LNCaP clone FGC (cell line): ENCODE results near the gene F2RL3.

Experiments used
- DNase-seq: peaks from one replicate; pipeline ENCODE4 v3.0.0-alpha.2; 2011; ENCODE audit warnings: low read depth
- H3K4me3 ChIP-seq: 2 replicates; pipeline ENCODE4 v1.5.1; 2011; ENCODE audit warnings: mild to moderate bottlenecking, low read depth, low read length, control low read depth
- TF ChIP-seq, protein P1 (sequence below): IDR thresholded peaks from 2 replicates; pipeline ENCODE4 v1.5.1; 2012; ENCODE audit warnings: mild to moderate bottlenecking; ENCODE audit not compliant: control insufficient read depth, insufficient read depth; ENCODE audit errors: extremely low read depth

F2RL3 gene

DNA sequence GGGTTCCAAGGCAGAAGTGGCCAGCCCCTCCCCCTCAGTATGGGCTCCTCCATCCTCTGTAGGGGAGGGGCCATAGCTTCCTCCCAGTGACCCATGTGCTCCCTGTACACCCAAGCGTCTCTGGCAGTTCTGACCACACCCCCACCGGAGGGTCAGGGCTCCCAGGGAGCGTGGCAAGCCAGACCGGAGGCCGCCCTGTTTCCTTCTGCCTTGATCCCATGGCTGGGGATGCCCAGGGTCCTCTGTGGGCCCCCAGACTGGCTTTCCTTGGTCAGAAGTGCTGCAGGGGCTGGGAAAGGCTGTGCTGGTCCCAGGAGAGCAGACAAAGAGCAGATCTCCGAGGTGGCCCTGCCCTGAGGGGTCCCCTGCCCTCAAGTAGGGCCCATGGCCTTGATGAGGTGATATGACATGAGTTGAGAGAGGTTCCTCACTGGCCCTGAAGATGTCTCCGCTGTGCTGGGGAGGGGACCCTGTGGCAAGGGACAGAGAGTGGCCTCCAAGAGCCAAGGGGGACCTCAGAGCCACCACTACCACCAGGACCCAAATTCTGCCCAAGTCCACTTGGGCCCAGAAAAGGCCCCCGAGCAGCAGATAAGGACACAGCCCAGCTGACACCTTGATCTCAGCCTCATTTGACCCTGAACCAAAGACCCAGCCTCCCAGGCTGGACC lies 7.8 kb upstream of the F2RL3 start:
- H3K4me3 ChIP-seq, result no peak overlapping the region
- TF ChIP-seq, protein P1, sequence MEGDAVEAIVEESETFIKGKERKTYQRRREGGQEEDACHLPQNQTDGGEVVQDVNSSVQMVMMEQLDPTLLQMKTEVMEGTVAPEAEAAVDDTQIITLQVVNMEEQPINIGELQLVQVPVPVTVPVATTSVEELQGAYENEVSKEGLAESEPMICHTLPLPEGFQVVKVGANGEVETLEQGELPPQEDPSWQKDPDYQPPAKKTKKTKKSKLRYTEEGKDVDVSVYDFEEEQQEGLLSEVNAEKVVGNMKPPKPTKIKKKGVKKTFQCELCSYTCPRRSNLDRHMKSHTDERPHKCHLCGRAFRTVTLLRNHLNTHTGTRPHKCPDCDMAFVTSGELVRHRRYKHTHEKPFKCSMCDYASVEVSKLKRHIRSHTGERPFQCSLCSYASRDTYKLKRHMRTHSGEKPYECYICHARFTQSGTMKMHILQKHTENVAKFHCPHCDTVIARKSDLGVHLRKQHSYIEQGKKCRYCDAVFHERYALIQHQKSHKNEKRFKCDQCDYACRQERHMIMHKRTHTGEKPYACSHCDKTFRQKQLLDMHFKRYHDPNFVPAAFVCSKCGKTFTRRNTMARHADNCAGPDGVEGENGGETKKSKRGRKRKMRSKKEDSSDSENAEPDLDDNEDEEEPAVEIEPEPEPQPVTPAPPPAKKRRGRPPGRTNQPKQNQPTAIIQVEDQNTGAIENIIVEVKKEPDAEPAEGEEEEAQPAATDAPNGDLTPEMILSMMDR, result no peak

DNA sequence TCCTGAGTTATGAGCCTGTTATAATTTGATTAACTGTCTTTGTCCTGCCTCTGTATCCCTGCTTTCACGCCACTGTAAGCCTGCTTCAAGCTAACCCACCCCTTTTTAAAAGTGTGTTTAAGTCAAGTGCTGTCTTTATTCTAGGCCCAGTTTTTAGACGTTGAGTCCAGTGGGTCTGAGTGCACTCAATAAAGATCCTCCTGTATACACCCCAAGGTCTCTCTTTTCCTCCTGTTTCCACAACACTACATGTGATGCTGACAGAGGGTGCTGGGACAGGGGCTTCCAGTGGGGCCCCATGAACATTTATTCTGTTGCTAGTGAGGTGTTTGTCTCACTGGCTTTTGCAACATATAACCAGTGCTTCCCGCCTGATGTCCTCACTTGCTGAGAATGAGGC lies 6.7 kb upstream of the F2RL3 start:
- TF ChIP-seq, protein P1, result no peak

More for the DNA sequence above, 7.8 kb upstream of the F2RL3 start:
- no peak for DNase-seq

DNA sequence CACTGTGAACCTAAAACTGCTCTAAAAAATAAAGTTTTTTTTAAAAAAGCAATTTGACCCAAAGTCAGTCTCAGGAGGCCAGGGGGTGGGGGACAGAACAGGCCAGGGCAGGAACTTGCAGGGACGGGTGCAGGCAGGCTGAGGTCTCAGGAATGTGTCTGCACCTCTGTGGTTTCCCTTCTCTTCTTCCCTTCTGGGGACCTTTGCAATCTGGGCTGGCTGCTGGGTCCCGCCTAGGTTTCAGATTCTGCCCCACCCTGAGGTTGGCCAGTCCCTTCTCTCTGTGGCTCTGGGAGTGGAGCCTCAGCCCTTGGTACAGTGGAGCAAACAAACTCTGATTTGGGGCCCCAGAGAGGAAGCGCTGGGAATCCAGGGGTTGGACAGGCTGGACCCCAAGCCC lies 5.3 kb upstream of the F2RL3 start:
- TF ChIP-seq, protein P1, result no peak
- no peak overlapping the region for H3K4me3 ChIP-seq
- no peak for DNase-seq

More for the DNA sequence above, 6.7 kb upstream of the F2RL3 start:
- no peak overlapping the region for H3K4me3 ChIP-seq
- DNase-seq, result no peak

DNA sequence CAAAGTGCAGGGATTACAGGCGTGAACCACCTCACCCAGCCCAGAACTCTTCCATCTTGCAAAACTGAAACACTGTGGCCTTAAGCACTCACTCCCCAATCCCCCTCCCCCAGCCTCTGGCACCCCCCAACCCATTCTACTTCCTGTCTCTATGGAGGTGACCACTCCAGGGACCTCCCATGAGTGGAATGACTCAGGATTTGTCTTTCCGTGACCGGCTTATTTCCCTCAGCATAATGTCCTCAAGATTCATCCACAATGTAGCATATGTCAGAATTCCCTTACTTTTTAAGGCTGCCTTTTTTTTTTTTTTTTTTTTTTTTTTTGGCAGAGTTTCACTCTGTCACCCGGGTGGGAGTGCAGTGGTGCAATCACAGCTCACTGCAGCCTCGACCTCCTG lies 3.6 kb upstream of the F2RL3 start:
- no peak for DNase-seq
- TF ChIP-seq, protein P1, result no peak
- no peak overlapping the region for H3K4me3 ChIP-seq

DNA sequence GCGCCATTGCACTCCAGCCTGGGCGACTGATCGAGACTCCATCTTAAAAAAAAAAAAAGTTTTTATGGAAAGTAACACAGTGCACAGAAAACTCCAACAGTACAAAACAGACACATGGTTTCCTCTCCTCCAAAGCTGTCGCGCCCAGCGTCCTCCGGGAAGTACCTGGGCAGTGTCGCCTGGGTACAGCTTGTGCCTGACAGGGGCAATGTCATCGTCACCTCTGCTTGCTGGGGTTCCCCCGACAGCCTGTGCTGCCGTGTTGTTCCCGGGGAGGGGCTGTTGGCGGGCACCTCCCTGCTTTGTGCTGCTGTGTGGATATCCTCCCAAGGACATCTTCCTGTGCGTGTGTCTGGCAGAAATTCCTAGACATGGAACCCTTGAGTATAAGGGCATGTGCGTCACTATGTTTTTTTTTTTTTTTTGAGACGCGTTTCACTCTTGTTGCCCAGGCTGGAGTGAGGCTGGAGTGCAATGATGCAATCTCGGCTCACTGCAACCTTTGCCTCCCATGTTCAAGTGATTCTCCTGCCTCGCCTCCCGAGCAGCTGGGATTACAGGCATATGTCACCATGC lies 2.4 kb upstream of the F2RL3 start:
- H3K4me3 ChIP-seq, result no peak overlapping the region
- no peak for DNase-seq
- TF ChIP-seq, protein P1, result no peak

DNA sequence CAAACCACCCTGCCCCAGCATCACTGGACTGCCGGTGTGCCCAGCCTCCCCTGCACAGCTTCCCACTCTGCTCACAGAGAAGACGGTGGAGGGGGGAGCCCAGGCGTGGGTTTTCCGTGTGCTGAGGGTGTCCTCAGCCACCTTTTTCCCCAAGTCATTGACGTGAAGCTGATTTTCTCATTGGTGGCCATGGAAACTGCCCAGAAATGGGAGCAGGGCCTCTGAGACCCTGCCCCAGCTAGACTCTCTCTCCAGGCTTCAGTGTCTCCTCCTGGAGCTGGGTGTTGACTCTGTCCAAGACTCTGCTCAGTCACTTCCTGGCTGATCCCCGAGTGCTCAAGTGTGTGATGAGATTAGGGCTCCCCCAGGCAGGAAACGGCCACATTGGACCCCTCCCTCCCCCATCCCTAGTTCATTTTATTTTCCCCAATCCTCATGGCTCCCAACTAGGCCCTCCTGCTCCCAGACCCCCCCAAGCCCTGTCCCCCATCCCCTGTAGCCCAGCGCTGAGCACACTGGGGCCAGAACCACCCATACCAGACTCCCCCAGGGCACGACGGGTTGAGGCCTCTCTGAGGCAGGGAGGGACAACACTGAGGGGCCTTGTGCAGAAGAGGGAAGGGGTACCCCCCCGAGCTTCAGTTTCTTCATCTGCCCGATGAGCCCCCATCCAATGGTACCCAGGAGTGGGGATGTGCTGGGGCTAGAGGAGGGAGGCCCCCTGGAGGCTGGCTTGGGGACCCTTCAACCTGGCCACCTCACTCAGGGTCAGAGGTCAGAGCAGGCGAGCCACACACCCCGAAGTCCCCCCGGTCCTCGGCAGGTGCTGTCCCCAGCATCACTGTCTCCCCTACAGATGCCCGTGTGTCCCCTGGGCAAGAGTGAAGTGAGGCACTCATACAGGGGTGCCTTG lies 1.2 kb upstream of the F2RL3 start:
- TF ChIP-seq, protein P1, result no peak
- no peak for DNase-seq
- H3K4me3 ChIP-seq, result no peak overlapping the region
